ENCODE data around the gene EFCAB6.
"Not testable (repeated sequence)": the region's sequence is repeated elsewhere in the genome, so short reads cannot be mapped to it uniquely, and the experiment has no call there.

EFCAB6 gene

DNA sequence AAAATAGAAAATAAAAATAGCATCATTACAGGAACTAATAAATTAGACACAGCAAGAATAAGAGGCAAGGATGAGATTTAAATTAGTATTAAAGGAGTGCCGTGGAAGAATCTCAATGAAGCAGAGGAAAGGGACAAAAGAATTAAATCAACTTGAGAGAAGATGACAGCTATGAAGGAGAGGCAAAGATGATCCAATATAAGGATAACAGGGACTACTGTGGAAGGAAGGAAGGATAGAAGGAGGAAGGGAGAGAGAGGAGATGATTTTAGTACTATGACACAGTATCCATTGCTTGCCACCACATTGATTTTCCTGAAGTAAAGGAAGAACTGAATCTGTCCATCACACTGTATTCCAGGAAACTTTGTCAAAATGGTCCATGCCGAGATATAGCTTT is 98.0 kb downstream of the EFCAB6 start:
- no peak for DNase-seq

DNA sequence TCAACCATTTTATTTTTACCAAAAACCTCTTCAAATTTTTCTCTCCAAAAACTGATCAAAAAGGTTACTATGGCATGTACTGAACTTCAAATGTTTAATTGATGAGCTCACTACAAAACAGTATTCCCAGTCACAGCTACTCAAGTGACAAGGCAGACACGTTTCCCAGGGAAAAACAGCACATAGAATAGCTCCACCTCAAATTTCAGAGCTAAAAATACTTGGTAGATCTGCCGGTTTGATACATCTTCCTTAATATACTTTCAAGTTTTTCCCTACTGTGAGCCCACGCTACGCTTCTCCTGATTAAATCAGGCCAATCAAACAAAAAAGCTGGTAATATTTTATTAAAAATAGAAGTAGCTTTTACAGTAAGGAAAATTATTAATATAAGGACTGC is 100.4 kb downstream of the EFCAB6 start:
- no peak for DNase-seq

DNA sequence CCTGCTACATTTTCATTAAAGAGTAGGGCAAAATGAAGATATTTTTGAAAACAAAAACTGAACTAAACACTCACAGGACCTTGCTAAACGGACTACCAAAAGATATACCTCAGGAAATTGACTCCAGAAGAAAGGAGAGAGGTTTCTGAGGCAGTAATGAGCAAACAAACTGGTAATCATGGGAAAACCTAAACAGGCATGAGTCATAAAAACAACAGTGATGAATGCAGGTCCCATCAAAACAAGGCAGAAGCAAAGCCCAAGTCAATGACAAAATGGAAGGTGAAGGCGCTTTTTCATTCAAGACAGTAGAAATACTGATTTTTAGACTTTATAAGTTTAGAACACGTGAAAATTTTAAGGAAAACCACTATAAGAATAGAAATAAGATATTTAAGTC is 104.5 kb downstream of the EFCAB6 start:
- no peak for DNase-seq

DNA sequence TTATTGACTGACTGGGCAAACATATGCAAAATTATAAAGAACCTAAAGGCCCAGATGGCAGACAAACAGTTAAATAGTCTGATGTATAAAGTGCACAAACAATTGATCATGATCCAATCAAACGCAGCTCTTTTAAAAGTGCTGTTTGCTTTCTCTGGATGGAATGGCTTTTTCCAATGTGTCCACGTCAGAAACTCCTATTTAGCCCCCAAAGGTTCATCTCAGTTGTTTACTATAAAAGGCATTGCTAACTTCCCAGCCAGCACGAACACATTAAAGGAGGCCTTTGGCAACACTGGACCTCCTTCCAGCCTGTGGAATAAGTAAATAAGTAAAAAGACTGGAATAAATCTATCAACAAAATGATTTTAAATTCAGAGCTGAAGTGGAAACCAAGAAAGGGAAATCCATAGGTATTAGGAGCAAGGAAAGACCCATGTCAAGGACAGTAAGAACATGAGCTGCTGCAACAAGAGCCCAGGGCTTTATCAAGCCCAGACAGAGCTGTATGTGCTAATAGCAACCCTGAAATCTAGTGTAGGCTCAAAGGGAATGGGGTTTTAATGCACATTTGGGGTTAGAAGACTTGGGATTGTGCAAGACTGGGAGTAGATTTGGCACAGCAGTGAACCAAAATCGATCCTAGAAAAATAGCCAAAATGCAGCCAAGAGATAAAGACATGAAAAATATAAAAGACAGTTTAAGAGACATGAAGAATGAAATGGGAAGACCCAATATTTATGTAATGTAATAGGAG is 105.4 kb downstream of the EFCAB6 start:
- no peak for DNase-seq

DNA sequence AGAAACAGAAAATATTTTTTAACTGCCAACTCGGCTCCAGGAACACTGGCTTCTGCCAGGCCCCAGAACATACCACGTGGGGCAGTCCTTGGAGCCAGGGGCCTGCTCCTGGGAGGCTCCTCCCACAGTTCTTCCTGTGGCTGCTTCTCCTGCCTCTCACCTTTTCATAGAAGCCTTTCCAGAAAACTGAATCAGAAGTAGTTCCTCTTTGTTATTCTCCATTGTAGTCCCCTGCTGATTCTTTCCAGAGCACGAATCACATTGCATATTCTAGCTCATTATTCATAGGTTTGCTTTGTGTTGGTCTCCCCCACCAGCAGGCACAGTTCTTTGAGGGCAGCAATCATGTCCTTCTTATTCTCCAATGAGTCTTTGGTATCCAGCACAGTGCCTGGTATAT is 106.0 kb downstream of the EFCAB6 start:
- no peak for DNase-seq

DNA sequence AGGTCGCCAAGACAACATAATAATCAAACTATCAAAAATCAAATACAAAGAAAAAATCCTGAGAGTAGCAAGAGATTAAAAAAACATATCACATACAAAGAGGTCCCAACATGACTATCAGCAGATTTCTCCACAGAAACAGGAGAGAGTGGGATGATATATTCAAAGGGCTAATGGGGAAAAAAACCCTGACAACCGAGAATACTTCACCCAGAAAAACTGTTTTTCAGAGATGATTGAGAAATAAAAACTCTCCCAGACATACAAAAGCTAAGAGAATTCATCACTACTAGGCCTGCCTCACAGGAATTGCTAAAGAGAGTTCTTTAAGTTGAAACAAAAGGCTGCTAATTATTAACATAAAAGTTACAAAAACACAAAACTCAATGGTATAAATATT is 108.1 kb downstream of the EFCAB6 start:
- no peak for DNase-seq

DNA sequence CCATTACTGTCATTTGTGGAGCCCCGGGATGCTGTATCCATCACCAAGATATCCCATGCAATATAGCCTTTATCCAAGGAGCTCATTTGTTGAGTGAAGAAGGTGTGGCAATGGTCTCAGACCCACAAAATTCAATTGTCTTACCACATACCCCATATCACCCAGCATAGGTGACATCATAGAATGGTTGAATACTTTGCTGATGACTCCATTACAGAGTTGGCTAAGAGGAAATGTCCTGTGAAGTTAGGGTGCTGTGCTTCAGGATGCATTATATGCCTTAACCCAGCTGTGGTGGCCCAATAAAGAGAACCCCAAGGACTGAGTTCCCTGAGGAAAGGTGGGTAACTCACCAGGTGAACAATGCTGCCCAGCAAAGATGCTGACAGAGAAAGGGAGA is 113.7 kb downstream of the EFCAB6 start:
- no peak for DNase-seq

DNA sequence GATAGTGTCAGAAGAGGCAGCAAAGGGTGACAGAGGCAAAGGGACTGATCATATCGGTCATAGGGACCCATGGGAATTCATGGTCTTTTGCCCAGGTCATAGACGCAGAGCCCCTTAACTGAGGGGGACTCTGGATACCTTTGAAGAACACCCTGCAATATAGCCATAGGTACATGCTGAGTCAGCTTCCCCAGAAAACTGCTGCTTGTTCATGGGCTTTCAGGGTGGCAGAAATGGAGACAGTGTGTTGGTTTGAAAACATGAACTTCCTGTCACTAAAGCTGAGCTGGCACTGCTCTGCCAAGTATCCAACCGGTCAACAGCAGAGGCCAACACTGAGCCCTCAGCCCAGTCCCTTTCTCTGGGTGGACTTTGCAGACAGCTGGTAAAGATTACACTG is 114.2 kb downstream of the EFCAB6 start:
- DNase-seq, result no peak

DNA sequence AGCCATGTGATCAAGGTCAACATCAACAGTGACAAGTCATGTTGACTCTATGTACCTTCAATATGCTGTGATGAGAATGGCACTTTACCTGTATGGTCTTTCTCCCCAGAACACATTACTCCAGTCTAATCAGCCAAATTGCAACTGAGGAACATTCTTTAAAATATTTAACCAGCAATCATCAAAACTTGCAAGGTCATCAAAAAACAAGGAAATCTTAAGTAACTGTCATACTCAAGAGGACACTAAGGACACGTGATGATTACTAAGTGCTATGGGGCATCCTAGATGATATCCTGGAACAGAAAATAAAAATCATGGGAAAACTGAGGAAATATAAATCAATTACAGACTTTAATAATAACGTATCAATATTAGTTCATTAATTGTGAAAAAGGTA is 118.9 kb downstream of the EFCAB6 start:
- DNase-seq, result no peak

DNA sequence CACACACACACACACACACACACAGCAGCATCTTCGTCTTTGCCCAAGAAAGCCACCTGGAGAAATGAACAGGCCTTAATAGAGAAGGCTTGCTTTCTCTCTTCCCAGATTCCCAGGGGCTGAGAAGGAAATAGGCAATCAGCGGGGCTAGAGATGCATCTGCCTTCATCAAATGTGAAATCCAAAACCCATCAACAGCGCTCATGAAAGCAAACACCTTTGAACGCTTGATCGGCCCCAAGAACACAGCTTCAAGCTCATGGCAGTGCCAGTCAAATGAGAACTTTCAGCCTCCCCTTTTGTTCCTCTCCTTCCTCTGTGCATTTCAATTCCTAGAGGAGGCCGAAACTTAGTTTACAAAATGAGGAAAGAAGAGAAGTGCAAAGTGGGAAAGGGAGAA is 122.7 kb downstream of the EFCAB6 start:
- no peak for DNase-seq

DNA sequence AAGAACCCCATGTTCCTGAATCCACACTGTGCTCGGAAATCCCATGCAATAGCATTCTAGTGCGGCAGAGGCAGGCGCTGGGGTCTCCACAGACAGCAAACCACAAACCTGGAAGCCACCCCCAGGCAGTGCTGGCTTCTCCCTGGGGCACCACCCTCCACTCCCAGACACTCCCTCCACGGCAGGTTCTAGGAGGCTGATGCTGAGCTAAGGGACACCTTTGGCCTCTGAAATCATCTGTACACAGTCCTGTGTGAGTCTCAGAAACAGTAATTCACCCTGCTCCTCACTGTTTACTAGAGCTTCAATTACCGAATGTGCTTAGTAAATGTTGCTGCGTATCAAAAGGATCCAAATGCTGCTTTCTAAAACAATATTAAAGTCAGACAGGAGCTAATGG is 129.3 kb downstream of the EFCAB6 start:
- no peak for DNase-seq

DNA sequence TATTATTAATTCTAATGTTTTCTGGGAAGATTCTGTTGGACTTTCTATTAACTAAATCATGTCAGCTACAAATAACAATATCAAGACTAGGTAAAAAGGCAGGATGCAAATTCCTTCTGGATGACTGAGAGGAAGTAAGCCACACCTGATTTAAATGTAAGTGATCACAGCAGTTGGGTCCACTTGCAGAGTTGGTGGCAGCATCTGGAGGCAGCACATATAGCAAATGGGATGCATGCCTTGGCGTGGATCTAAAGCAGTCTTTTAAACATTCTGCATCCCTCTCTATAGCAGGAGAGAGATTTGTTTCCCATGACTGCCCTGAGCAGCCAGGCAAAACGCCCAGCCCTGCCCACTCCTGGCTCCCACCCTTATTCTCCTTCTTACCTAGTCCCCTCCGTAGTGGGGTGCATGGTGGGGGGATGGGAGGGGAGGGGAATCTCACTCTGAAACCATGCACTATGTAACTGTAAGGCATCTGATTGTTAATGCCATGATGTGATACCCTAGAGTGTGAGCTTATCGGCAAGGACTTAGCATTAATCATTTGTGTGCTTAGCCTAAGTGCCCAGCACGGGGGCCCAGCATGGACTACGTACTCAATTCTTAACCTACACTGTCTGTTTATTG is 130.3 kb downstream of the EFCAB6 start:
- no peak for DNase-seq

DNA sequence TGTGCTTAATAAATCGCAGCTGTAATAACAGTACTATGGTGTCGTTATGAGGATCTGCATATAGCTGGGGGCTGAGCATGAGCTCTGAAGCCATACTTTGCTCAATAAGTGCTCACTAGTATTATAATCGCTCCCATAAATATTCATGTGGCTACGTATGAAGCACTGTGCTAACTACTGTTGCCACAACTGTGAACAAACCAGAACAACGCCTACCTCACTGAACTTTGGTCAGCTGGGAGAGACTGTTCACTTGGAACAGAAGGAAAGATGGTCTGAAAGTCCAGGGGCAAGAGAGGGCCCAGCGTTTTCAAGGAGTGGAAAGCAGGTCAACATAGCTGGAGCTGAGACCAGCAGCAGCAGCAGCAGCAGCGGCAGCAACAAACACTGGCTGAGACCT is 141.6 kb downstream of the EFCAB6 start:
- no peak for DNase-seq

DNA sequence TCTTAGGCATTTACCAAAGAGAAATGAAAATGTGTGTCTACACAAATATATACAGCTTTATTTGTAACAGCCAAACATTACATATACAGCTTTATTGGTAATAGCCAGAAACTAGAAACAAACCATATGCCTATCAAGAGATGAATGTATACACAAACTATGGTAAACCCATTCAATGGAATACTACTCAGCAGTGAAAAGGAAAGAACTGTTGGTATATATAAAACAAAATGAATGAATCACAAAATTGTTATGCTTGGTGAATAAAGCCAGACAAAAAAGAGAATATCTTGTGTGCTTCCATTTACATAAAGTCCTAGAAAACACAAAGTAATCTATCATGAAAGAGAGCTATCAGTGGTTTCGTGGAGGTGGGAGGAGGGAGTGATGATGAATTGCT is 142.9 kb downstream of the EFCAB6 start:
- DNase-seq, result no peak

DNA sequence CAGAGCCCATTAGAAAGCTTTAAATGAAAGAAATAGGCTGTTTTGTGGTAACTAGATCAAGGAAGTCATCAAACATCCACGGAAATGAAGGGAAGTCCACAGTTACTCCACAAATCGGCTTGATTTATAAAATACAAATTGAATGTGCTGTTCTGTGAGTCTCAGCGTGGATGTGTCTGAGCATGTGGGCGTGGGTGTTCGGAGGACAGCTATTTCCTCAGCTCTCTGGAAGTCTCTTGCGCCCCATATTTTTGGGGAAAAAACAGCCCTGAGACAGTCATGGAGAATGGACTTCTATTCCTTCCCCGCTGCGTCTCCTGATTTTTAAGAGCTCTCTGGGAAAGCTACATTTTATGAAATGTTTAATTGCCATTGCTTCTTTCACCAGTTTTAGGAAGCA is 144.4 kb downstream of the EFCAB6 start:
- DNase-seq, result no peak

DNA sequence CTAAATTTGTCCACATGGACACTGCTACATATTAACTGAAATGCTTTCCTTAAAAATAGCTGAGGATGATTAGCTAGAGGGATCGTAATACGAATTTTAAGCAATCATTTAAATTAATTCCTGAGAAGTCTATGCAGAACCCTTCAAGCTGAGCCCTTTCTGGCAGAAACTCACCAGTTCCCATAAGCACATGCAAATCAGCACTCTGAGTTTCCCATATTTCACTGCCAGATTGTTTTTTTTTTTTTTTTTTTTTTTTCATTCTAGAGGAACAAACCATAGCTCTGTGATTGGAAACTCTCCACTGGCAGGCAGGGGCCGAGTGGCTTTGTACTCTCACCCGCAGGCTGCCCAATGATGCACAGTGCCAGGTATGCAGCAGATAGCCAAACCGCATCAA is 145.6 kb downstream of the EFCAB6 start:
- DNase-seq, result no peak

DNA sequence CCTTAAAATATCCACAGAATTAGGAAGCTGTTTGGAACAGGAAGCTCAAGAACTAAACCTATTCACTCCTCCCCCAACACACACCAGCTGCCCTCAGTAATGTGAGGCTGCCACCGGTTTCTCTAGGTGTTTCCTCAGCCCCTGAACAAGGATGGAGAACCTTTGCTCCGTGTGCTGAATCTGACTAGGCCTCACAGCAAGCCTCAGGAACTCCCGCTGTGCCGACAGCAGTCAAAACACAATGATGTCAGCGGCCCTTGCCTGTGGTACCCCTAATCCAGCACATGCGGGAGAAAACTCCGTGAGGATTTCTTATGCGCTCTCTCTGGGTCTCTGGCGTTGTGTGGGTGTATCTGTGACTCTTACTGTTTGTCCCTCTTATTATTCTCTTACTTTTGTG is 153.3 kb downstream of the EFCAB6 start:
- DNase-seq, result no peak

DNA sequence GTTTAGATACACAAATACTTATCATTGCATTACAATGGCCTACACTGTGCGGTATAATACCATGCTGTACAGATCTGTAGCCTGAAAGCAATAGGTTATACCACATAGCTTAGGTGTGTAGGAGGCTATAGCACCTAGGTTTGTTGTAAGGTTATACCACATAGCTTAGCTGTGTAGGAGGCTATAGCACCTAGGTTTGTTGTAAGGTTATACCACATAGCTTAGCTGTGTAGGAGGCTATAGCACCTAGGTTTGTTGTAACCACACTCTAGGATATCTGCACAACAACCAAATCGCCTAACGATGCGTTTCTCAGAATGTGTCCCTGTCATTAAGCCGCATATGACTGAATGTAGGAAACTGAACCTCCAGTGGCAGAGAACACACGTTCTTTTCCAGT is 155.5 kb downstream of the EFCAB6 start:
- DNase-seq, result not testable (repeated sequence)

DNA sequence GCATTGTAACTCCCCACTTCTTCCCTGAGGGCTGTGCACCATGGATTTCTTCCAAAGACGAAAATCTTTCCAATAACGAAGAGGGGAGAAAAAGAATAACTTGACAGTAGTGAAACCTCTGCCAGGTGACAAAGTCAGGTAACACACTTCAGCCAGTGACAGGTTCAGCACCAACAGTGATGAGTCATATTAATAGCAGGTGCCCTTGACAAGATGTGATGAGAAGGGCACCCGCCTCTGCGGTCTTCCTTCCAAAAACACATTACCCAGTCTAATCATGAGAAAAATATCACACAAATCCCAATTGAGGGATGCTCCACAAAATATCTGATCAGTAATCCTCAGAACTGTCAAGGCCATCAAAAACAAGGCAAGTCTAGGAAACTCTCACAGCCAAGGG is 157.8 kb downstream of the EFCAB6 start:
- DNase-seq, result no peak

DNA sequence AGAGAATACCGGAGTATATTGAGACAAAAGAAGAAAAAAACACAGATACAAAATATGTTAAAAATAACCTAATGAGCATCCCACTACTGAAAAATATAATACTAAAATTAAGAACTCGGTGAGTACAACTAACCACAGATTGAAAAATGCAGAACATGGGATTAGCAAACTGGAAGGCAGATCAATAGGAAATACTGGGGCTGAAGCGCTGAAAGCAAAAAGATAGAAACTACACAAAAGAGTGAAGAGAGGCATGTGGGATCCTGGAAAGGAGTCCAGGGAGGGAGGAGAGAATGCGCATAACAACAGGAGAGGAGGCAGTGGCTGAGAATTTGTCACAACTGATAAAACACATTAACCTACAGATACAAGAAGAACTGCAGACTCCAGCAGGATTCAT is 159.3 kb downstream of the EFCAB6 start:
- DNase-seq, result no peak

DNA sequence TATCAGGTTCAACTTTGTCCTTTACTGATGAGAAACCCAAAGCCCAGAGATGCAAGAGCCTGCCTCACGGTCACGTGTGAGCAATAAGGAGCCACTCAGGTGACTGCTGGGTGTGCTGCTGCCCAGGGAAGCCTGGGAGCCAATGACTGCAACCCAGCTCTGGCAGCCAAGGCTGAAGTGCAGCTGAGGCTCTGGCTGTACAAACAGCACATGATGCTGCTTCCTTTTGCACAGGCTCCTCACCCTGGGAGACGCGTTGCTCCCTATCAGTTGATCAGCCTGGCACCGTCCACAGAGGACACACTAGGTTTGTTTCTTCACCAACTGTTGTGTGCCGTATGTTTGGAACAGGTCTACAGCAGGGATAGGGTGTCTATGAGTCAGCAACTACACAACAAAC is 168.7 kb downstream of the EFCAB6 start:
- DNase-seq, result no peak

DNA sequence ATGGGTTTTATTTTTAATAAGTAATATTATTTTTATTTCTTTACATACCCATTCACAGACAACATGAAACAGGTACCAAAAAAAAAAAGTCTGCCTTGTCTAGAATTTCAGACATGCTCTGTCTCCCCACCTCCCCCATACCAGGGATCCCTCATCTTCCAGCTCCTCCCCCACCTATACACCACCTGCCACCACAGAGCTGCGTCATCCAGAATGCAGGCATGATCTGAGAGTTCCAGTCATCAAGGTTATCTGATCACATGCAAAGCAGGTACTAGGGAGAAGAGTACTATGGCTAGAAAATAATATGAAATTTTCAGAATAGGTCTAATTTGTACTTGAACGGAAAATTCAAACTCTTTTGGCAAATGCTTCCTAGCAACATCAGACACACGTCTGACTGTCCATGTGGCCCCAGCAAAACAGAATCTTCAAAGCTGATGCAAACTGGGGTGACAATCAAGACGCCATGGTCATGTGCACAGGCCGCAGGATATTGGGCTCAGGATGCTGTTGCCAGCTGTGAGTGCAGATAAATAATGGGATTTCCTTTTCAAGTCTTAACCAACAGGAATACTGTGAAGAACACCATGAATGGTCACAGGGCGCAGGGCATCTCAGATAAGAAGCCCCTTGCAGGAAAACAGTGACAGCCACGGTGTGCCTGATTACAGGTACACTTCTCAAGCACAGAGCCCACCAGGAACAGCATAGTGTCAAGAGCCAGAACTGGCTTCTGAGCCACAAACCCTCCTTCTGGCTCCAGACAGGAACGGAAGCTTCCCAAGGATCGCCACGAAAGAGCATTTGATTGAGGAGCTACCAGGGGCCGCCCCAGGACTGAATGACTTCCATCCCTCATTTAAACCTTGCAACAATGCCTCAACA is 169.5 kb downstream of the EFCAB6 start:
- DNase-seq, result no peak

DNA sequence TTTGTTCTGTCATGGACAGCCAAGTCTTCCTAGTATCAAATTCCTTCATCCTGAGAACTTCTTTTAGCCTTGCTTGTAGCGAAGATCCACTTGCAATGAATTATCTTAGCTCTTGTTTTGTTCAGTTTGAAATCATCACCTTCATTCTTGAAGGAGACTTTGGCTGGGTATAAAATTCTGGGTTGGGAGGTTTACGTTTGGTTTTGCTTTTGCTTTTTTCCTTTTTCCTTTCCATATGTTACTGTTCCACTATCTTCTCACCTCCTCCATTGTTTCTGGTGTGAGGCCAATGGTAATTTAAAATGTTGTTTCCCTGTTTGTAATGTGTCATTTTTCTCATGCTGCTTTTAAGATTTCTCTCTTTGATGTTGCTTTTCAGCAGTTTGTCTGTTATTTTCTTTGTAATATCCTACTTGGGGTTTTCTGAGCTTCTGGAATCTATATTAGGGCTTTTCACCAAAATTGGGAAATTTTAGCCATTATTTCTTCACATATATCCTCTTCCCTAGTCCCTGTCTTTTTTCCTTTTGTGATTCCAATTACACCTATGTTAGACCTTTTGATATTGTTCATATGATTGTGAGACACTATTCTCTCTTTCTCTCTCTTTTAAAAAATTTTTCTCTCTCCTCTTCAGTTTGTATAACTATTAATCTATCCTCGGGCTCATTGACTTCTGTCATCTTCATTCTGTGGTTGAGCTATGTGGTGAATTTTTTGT is 172.7 kb downstream of the EFCAB6 start:
- DNase-seq, result no peak

Data from right kidney (tissue), 1 donor.